COLO829 (cell line): ENCODE data around the gene GNG12.

ENCODE experiments used
- DNase-seq: peaks from one replicate; pipeline ENCODE4 v3.0.0; 2012; ENCODE audit warnings: low spot score

The GNG12 gene

GRCh38 chr1:67815303-67816094 lies 17.8 kb downstream of the GNG12 start:
- DNase-seq, result no peak

- no peak for DNase-seq
Measured at GRCh38 chr1:67814121-67814772, 19.0 kb downstream of the GNG12 start.

- no peak for DNase-seq
Measured at GRCh38 chr1:67812226-67812625, 21.0 kb downstream of the GNG12 start.

DNA sequence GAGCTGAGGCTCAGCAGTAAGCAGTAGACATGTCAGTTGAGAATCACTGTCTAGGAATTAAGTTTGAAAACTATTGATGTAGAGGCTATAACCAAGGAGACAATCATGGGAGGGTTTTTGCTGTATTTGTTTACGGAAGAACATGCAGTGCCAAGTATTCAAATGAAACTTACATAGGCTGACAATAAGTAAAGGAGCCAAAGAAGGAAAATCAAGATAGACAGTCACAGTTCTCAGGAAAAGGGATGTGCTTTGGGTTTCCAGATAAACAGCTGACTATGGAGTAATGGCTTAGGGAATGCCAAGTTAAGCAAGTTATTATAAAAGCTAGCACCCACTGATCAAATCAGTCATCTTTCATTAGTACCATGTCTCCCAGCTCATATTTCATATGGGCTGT lies 21.5 kb downstream of the GNG12 start:
- no peak for DNase-seq

GRCh38 chr1:67809887-67810286 lies 23.4 kb downstream of the GNG12 start:
- DNase-seq, result no peak

DNA sequence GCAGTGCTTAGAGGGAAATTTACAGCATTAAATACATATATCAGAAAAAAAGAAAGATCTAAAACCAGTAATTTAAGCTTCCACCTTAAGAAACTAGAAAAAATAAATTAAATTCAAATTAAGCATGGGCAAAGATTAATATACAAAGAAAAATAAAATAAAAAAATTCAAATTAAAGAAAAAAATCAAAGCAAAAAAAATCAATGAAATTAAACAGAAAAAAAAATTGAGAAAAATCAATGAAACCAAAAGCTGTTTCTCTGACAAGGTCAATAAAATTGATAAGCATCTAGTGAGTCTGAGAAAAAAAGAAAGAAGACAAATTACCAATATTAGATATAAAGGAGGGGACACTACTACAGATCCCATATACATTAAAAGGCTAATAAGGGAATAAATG lies 26.0 kb downstream of the GNG12 start:
- no peak for DNase-seq

DNA sequence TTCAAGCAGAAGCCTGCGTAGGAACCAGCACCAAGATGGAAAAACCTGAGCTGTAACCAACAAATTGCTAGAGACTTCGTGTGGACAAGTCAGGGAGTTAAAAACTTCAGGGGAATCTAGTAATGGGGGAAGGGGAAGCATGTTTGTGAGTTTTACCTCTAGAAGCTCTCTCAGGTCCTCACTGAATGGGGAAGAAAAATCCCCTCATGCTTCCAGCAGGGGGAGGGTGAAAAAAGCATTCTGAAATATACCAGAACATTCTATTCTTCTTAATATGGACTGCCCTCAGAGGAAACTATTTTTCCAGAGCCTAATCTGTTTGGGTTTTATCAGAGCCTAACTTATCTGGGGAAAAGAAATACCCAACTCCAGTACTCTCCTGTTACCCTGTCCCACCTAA lies 28.6 kb downstream of the GNG12 start:
- no peak for DNase-seq

GRCh38 chr1:67803380-67804279 lies 29.6 kb downstream of the GNG12 start:
- no peak for DNase-seq

DNA sequence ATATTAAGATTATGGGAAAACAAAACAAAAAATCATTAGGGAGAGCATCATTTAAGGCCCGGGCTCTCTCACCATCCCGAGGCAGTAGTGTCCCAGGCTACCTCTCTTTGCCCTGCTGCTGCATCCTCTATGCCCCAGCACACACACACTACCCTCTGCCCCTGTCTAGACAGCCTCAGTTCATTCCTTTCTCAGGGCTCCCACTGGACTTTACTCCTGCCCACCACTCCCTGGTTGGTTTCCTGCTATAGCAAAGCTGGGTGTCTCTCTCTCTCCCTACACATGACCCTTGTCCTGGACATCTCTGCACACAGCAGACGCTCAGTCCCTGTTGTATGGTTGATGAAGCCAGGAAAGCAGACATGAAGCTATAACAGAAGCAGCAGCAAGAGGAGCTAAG lies 30.7 kb downstream of the GNG12 start:
- DNase-seq, result no peak

- no peak for DNase-seq
Measured at GRCh38 chr1:67801903-67802302, 31.4 kb downstream of the GNG12 start.

DNA sequence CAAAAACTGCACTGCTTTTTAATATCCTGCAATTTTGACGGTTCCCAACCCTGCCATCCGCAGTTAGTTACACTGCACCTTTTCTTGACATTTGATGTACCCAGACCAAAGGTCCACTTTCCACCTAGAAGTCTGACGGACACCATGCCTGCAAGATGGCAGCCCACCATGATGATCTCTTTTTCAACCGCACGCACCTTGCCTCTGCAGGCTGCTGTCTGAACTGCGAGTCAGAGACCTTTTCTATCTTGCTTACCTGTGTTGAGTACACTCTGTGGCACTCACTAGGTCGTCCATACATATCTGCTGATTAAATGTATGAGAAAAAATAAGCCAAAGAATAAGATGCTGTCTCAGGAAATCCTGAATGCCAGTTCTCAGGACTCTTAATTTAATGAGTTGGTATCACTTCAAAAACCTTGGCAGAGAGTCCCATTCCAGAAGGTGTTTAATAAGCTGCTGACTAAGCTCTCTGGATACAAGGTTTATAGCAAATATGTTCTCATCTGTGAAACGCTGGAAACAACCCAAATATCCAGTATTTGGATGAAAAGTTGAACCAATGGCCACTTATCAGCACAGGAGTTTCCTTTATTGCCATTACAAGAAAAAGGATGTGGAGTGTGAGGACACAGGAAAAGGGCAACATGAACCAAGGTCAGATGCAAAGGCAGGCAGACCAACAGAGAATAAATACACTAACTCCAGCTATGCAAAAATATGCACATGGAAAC lies 37.9 kb downstream of the GNG12 start:
- no peak for DNase-seq

DNA sequence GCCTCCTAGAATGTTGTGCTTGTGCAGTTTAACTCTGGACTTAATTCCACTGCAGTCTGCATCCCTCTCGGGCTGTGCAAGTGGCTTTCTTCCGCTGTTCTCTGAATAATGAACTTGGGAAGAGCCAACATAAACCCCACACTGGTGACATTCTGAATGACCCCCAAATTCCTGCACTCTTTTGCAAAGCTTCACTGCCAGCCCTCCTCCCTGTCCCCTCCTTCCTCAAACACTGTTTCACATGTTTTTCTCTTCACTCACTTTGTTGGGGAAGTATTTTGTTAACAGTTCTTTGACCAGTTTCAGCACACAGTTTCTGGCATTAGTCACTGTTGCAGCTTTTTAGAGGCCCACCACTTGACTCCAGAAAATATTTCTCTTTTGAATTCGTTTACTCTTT lies 39.7 kb downstream of the GNG12 start:
- DNase-seq, result no peak

DNA sequence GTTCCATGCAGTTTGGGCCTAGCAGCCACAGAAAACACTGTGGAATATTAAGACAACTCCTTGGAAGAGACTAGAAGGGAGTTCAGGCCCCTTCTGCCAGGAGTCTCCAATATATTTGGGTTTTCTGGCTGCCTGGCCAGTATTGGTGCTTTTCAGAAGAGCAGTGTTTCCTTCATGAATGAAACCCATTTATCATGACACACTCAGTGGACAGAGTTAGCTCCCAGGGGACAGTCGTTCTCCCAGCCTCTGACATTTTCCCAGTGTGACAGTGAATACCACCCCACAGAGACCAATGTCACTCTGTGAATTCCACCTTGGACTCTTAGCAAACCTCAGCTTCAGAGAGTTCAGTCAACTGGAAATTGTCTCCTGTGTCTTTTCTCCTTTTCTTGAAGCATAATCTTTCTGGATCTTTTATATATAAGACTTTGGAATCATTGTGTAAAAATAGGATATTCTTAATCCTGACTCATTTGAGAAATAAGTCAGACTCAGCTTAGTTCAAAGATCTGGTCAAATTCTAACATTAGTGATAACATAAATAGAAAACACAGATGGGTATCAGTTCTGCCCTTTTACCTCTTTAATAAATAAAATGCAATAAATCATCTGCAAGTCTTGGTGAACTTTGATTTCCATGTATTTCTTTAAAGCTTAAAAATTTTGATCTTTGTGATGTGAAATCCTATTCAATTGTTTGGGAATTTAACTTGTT lies 40.4 kb downstream of the GNG12 start:
- DNase-seq, result peak; percentile 61

DNA sequence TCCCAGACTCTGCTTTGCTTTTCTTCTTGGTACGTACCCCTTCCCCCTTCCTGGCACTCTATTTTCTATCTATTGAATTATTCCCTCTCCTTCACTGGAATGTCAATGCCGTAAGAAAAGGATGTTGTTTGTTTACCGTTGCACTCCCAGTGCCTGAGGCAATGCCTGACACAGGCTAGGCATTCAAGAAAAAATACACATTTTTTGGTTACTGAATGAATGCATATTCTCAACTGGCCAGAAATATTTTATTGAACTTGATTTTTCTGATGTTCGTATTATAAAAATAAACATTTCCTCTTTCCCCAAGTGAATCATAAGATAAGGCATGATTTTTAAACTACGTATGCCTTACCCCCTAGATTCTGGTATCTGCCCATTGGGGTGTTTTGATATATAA lies 41.2 kb downstream of the GNG12 start:
- peak; percentile 88 for DNase-seq

GRCh38 chr1:67791686-67792085 lies 41.6 kb downstream of the GNG12 start:
- DNase-seq, result peak; percentile 28

DNA sequence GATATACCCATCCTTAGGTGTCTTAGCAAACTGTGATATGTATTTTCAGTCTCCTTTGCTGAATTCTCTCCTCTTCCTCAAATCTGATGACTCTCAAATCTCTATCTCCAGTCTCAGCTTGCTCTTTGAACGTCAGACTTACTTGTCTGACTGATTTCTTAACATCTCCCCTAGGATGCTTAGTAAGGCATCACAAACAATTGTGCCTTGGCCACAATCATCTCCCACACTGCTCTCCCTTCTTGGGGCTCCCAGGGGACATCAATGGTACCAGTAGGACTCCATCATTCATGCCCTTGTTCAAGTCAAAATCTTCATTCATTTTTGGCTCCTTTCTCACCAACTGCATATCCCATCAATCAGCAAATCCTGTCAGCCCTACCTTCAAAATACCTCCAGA lies 42.0 kb downstream of the GNG12 start:
- no peak for DNase-seq

- no peak for DNase-seq
Measured at GRCh38 chr1:67790201-67790692, 43.0 kb downstream of the GNG12 start.

GRCh38 chr1:67789551-67789950 lies 43.7 kb downstream of the GNG12 start:
- no peak for DNase-seq

DNA sequence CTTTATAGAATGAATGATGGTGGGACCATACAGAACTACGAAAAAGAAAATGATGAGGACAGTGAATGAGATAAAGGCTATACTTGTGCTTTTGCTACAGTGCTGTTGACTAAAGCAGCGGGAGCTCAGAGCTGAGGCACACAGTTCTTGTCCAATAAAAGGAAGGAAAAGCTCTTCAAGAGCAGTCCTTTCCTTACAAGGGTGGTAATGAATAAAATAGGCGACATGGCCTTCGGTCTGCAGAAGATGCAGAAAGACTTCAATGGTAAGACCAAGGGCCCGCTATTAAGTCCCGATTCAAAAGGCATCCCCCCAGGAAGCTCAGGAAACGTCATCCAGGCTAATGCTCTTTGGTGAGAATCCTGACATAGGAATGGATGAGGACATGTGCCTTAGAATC lies 44.4 kb downstream of the GNG12 start:
- DNase-seq, result no peak

DNA sequence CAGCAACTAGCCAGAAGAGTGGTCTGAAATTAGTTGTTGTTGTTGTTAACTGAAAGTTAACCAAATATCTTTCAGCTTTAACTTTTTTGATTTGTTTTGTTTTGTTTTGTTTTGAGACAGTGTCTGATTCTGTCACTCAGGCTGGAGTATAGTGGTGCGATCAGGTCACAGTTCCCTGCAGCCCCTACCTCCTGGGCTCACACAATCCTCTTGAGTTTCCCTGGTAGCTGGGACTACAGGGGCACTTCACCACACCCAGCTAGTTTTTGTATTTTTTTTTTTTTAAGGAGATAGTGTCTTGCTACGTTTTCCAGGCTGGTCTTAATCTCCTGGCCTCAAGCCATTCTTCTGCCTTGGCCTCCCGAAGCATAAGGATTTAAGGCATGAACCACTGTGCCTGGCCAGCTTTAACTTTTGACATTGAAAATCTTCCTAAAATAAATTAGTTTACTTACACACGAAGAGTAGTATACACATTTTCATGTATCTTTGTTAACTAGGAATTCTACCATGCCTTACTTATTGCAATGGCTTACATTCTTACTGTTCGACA lies 45.0 kb downstream of the GNG12 start:
- DNase-seq, result no peak

DNA sequence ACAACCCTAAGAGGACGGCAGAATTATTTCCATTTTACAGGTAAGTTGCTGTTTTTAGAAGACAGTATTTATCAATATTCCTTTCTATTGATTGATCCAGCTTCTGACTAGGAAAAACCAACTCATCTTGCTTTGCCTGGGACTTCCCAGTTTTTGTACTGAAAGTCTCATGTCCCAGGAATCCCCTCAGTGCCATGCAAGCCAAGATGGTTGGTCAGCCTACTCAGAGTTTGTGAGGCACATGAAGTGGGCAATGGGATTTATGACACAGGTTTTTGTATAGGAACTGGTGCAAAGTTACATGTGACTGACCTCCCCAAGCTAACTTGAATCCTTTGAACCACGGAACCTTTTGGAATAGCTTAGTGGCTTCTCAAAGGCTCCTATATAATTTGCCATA lies 45.5 kb downstream of the GNG12 start:
- no peak for DNase-seq
